ENCODE measurements around the gene LIN7B.
"Not testable (repeated sequence)": the region's sequence is repeated elsewhere in the genome, so short reads cannot be mapped to it uniquely, and the experiment has no call there.

The LIN7B gene

GRCh38 chr19:49113762-49114629, at the start of gene LIN7B:
Gene LIN7B (plus strand): TSS chr19:49114370. CDS start chr19:49114405, 35 bp downstream.
- DNase-seq: peak; percentile 25

- DNase-seq: no peak
Observed at GRCh38 chr19:49064768-49065611, 49.2 kb upstream of the LIN7B start, which contains the start of gene NTF4. Gene NTF4 (minus strand): TSS chr19:49064818. CDS start chr19:49061997, 2,821 bp downstream.

GRCh38 chr19:49065905-49066512, 48.2 kb upstream of the LIN7B start:
- DNase-seq: no peak

DNA sequence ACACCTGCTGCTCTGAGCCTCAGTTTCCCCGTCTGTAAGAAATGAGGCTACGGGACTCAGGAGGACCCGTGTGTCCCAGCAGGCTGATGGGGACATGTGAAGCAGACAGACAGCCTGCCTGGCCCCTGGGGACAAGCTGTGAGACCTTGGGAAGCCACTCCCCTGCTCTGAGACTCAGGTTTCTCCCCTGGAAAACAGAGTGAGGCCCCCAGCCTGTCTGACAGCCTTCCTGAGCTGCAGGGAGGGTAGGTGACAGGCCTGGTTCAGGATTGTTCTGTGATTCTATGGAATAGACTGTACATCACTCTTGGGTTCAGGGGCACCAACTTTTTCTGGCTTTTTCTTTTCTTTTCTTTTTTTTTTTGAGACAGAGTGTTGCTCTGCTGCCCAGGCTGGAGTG, 46.6 kb upstream of the LIN7B start:
- no peak for DNase-seq

DNA sequence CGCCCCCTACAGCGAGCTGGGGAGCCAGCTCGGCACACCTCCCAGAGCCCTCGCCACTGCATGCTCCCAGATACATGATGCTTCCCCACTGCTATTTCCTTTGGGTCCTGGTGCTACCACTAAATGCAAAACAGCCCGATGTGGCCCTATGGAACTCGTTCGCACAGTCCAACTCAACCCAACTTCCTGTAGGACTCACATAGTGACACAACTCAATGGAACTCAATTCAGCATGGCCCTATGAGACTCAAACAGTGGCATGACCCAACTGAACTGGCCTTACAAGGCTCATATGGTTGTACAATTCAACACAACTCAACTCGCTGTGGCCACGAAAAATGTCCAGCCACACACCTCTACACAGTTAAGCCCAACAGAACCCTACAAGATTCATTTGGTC, 45.1 kb upstream of the LIN7B start:
- DNase-seq: no peak

GRCh38 chr19:49070416-49070815, 43.8 kb upstream of the LIN7B start:
- DNase-seq: no peak

GRCh38 chr19:49071860-49072547, 42.2 kb upstream of the LIN7B start:
- no peak for DNase-seq

DNA sequence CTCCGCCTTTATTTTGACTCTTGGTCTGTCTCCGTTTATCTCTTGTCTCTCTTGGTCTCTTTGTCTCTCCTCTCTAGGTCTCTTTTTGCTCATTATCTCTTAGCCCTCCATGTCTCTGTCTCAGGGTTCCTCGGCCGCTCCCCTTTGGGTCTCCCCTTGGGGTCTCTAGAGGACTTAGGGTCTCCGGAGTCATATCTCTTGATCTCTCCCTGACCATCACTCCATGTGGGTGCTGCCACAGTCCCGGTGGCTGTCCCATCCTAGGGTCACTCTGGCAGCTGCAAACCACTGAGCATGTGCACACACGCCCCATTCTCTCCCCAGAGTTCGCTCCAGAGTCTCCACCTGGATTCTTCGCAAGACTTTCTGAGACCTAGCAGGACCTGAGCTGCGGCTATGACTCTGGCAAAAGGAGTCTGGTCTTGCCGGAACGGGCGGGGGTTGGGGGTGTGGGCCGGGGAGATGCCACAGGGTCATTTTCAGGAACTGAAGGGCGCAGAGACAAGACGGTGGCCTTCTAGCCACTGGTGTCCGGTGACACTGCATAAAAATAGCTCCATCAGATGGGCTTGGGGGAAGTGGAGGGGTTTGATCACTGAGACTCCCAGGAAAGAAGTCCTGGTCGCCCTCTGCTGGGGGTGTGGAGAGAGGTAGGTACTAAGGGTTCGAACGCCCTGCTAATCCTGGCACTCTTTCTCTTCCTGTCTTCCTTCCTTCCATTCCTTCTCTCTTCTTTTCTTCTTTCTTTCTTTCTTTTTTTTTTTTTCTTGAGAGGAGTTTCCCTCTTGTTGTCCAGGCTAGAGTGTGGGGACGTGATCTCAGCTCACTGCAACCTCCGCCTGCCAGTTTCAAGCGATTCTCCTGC, 40.4 kb upstream of the LIN7B start:
- no peak for DNase-seq

DNA sequence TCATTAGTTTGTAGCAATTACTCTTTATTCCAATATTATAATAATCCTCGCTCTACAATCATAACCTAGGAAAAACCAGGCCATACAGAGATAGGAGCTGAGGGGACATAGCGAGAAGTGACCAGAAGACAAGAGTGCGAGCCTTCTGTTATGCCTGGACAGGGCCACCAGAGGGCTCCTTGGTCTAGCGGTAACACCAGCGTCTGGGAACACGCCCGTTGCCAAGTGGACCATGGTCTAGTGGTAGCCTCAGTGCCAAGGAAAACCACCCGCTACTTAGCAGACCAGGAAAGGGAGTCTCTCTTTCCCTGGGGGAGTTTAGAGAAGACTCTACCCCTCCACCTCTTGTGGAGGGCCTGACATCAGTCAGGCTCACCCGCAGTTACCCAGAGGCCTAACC, 39.3 kb upstream of the LIN7B start:
- not testable (repeated sequence) for DNase-seq

DNA sequence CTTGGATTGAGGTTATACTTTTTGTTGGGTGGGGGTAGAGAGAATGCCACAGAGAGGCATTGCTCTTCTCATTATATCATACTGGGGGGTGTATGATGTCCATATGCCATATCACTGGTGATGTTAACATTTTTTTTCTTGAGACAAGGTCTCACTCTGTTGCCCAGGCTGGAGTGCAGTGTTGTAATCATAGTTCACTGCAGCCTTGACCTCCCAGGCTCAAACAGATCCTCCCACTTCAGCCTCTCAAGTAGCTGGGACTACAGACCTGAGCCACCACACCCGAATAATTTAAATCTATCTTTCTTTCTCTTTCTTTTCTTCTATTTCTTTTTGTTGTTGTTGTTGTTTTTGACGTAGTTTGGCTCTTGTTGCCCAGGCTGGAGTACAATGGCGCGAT, 33.8 kb upstream of the LIN7B start:
- DNase-seq: no peak

GRCh38 chr19:49081273-49081672, 32.9 kb upstream of the LIN7B start:
- no peak for DNase-seq

DNA sequence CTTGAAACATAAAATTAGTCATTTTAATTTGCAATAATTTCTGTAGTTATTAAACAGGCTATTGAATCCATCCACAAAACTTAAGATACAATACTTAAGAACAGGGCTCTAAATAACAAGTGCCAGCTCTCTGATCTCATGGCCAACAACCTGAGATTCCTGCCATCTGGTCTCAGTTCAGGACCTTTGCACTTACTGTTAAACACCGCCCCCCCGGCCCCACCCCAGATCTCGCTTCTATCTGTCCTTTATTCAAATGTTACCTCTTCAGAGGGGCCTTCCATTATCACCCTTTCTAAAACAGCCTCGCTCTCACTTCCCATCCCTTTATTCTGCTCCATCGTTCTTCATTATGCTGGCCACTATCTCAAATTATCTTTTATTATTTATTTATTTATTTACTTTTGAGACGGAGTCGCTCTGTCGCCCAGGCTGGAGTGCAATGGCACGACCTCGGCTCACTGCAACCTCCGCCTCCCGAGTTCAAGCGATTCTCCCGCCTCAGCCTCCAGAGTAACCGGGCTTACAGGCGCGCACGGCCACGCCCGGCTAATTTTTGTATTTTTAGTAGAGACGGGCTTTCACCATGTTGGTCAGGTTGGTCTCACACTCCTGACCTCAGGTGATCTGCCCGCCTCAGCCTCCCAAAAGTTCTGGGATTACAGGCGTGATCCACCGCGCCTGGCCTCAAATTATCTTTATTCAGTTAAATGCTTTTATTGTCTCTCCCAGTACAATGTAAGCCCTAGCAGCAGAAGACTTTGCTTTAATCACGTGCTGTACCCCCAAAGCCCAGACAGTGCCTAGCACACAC, 29.8 kb upstream of the LIN7B start:
- DNase-seq: no peak

DNA sequence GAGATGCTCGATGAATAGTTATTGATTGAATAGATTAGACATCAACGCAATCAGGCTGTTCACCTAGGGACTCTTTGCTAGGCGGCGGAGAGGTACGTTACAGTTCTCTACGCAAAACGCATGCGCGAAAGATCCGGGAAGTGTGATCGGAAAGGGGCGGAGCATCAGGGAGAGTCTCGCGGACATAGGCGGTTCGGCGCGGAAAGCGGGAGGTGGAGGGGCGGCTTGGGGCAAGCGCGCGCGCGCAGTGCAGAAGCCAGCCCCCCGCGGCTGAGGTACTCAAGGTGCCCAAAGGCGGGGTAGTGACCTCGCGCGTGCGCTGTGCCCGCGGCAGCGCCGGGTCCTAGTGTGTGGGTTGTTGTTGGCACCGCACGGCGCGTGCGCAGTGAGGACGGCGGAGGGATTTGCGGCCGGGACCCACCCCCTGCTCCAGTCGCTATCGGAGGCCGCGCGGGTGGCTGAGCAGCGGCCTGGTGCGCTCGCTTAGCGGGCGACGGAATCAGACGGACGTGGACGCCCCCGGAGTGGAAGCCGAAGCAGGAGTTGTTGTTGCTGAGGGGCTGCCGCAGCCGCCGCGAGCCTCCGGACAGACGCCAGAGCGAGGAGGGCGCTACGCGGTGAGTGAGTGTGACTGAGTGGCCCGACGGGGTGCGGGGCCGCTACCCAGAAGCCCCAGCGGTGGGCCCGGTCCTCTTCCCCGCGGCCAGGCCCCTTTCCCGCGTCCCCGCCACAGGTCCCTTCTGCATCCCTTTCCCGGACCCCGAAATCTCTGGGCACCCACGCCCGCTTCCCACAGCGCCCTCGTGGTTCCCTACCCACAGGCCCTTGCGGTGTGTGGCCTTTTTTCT, 28.9 kb upstream of the LIN7B start, which contains the start of gene SNRNP70:
Gene SNRNP70, plus strand, starts transcription at position 432 of the 848 bp plus-strand sequence. CDS start 964 bp downstream, outside the sequence.
- peak; percentile 80 for DNase-seq

GRCh38 chr19:49085868-49086232, 28.3 kb upstream of the LIN7B start:
- no peak for DNase-seq

GRCh38 chr19:49086296-49086695, 27.9 kb upstream of the LIN7B start:
- DNase-seq: no peak

- DNase-seq: no peak
Observed at GRCh38 chr19:49091391-49092038, 22.7 kb upstream of the LIN7B start.

DNA sequence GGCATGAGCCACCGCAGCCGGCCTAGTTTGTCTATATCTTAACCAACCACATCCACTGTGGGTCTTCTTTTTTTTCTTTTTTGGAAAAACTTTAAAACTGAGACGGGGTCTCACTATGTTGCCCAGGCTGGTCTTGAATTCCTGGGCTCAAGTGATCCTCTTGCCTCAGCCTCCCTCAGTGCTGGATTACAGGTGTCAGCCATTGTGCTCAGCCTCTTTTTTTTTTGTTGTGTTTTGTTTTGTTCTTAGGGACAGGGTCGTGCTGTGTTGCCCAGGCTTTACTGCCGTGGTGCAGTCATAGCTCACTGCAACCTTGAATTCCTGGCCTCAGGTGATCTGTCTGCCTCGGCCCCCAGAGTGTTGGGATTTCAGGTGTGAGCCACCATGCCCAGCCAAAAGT, 21.5 kb upstream of the LIN7B start:
- DNase-seq: no peak

DNA sequence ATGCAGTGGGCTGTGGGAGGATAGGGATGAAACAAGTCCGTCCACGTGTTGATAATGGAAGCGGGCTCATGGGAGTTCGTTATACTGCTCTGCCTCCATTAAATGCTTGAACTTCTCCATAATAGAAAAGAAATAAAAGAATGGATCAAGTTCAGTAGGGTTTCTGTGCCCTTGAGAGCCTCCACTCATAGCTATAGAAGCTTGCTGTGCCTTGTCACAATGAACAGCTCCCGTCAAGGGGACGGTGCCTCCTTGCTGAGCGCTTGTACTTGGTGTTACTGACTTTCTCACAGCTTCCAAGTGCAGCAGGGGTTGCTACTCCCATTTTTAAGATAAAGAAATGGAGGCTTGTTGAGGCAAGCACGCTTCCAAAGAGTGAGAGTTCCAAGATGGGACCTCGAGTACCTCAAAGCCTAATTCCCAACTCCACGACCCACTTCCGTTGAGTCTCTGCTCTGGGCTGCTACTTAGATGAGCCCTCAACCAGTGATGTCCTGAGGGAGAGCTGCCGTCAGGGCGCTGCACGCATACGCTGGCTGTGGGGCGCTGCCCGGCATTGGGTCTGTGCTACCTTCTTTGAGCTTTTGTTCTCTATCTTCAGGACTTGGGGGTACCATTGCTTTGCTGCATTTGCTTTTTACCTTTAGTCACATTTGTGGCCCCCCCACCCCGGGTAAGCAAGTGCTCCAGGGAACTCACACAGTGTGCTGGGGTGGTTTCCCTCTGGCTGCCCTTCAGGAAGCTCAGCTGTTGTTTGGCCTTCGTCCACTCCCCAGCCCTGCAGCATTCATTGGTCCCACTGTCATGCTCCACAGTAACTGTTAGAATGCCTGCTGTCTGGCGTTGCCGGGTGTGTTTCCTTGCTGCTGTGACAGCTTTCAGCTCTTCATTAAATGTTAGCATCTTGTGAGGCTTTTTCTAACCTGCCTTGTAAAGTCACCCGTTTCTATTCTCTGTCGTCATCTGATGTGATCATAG, 19.4 kb upstream of the LIN7B start:
- DNase-seq: no peak
